K562 (cell line): ENCODE data around the gene KCTD3. TPM values are rescaled to one million over a fixed set of nuclear protein-coding genes. Genes with fewer than 3 reads are reported as not detected.

Source experiments
- ATAC-seq: fragments of 200-7000 bp; cut with Tn5 transposase; 3 replicates; pipeline ENCODE4 v1.9.1; 2020; ENCODE audit warnings: moderate library complexity
- BruUV-seq: library from RNA; stranded (reverse); fragments of 400-500 nt; replicated peaks from 2 replicates; lab custom pipeline; 2021; lab: Mats Ljungman, UMichigan
- CTCF ChIA-PET: fragments of 300-600 bp; formaldehyde crosslinking; extraction: SDS; loops from one replicate; lab custom pipeline; 2021; ENCODE audit warnings: low intra/inter-chr PET ratio; lab: Yijun Ruan, JAX
- POLR2A ChIA-PET: fragments of 300-600, 350-650 bp; sonication (Branson Sonifier 250); formaldehyde crosslinking; extraction: SDS; loops from one replicate; lab custom pipeline; 2021; ENCODE audit warnings: antibody characterized with exemption, inconsistent platforms; lab: Yijun Ruan, JAX
- DNase-seq, 4 experiments: peaks; one replicate each; pipeline versions ENCODE4 v3.0.0 to v3.0.0-alpha.2; 2011 to 2018; ENCODE audit warnings: low spot score in 3 of 4, mixed read lengths in 3 of 4; ENCODE audit errors: extremely low read depth in 1 of 4
- FAIRE-seq: peaks from 2 replicates; lab custom pipeline; 2011; peaks lifted over from hg19 to GRCh38; lab: Jason Lieb, UNC
- H2AFZ ChIP-seq: 2 replicates; pipeline ENCODE4 v1.6.0; 2011; ENCODE audit warnings: low read depth, low read length, control low read depth, inconsistent platforms
- H3K27ac ChIP-seq: fragments of 200-600 bp; 3 replicates; pipeline ENCODE4 v1.8.0; 2011; ENCODE audit warnings: low read depth, mild to moderate bottlenecking, control low read depth, inconsistent platforms, low read length, moderate library complexity, mixed read lengths; ENCODE audit errors: extremely low read depth
- H3K27me3 ChIP-seq, 2 experiments: fragments of 300-600 bp in 1 of 2; 2 replicates in 1 of 2; 3 replicates in 1 of 2; pipeline versions ENCODE4 v1.6.0 to v1.8.0; 2011; ENCODE audit warnings: inconsistent platforms in 2 of 2, low read length in 2 of 2, mild to moderate bottlenecking in 1 of 2, mixed read lengths in 1 of 2, moderate library complexity in 1 of 2; ENCODE audit not compliant: control insufficient read depth in 2 of 2, insufficient read depth in 2 of 2
- H3K36me3 ChIP-seq: fragments of 300-600 bp; 3 replicates; pipeline ENCODE4 v1.8.0; 2011; ENCODE audit warnings: mild to moderate bottlenecking, low read length, inconsistent platforms; ENCODE audit not compliant: control insufficient read depth, insufficient read depth
- H3K4me1 ChIP-seq, 2 experiments: fragments of 200-600 bp in 1 of 2; replicated peaks in 1 of 2; 2 replicates in 1 of 2; 3 replicates in 1 of 2; pipeline versions ENCODE4 v1.5.1 to v1.8.0; 2011; ENCODE audit warnings: inconsistent platforms in 2 of 2, low read length in 2 of 2, mild to moderate bottlenecking in 1 of 2, mixed read lengths in 1 of 2, moderate library complexity in 1 of 2; ENCODE audit not compliant: control insufficient read depth in 2 of 2, insufficient read depth in 2 of 2
- H3K4me2 ChIP-seq: 2 replicates; pipeline ENCODE4 v1.6.1; 2011; ENCODE audit warnings: low read length, control low read depth, inconsistent platforms, mixed read lengths; ENCODE audit not compliant: insufficient read depth
- H3K4me3 ChIP-seq: fragments of 200-600 bp; sonication (generic), shearing (Covaris generic); 2 replicates; pipeline ENCODE4 v1.5.1; 2016; ENCODE audit warnings: control low read depth, inconsistent platforms
- H3K79me2 ChIP-seq: fragments of 200-600 bp; 3 replicates; pipeline ENCODE4 v1.8.0; 2011; ENCODE audit warnings: low read length, inconsistent platforms; ENCODE audit not compliant: control insufficient read depth, insufficient read depth
- H3K9ac ChIP-seq, 2 experiments: 2 replicates each; pipeline versions ENCODE4 v1.6.0 to v1.6.1; 2011; ENCODE audit warnings: low read depth in 2 of 2, low read length in 2 of 2, control low read depth in 1 of 2, inconsistent platforms in 1 of 2, mild to moderate bottlenecking in 1 of 2, mixed read lengths in 1 of 2; ENCODE audit not compliant: insufficient read depth in 1 of 2
- H3K9me1 ChIP-seq: one replicate; pipeline ENCODE4 v1.6.0; 2011; ENCODE audit warnings: inconsistent platforms, mild to moderate bottlenecking, low read length, moderate library complexity; ENCODE audit not compliant: control insufficient read depth, insufficient read depth
- H3K9me3 ChIP-seq: replicated peaks from 2 replicates; pipeline ENCODE4 v1.5.1; 2011; ENCODE audit warnings: low read depth, low read length, inconsistent platforms; ENCODE audit not compliant: control insufficient read depth, insufficient read depth
- H4K20me1 ChIP-seq: replicated peaks from 2 replicates; pipeline ENCODE4 v1.6.1; 2011; ENCODE audit warnings: low read length, inconsistent platforms, mixed read lengths; ENCODE audit not compliant: control insufficient read depth, insufficient read depth
- FOXJ3 ChIP-seq: sonication (generic); formaldehyde crosslinking; IDR thresholded peaks from 2 replicates; pipeline ENCODE4 v1.4.0; 2020; ENCODE audit warnings: mild to moderate bottlenecking, missing genetic modification reagents
- NRF1 ChIP-seq, 2 experiments: fragments of 450-650 bp; IDR thresholded peaks in 1 of 2; conservative IDR thresholded peaks in 1 of 2; 2 replicates each; pipeline ENCODE4 v1.6.1; 2014; ENCODE audit warnings: mild to moderate bottlenecking in 2 of 2
- WGBS: fragments of 100-300 bp; shearing (Covaris generic); methylation state at CpG from one replicate; pipeline ENCODE4 v1.1.6; 2016; ENCODE audit warnings: low coverage, mixed read lengths; ENCODE audit not compliant: insufficient coverage; ENCODE audit errors: missing lambda C conversion rate; 5-methylcytosine and 5-hydroxymethylcytosine counted together
- in situ Hi-C: fragments of 300-500 bp; cut with MboI; formaldehyde crosslinking; loops from 4 replicates; pipeline ENCODE4 v1.15.0; 2018; ENCODE audit warnings: inconsistent platforms, mixed read lengths
- intact Hi-C: fragments of 100-400 bp; cut with micrococcal nuclease; formaldehyde crosslinking; loops from 2 replicates; pipeline ENCODE4 v1.14.2; 2022
- polyA plus RNA-seq, 8 experiments: library from polyadenylated mRNA; depleted of rRNA in 4 of 8; stranded (reverse) in 5 of 8; unstranded in 3 of 8; fragments of >200 nt; fragmentation: Nextera tagmentation in 2 of 8; fragmentation: Illumina TruSeq in 1 of 8; extraction: Ambion mirVana in 2 of 8; extraction: Trizol in 1 of 8; gene quantifications; 2 replicates each; pipeline versions ENCODE4 v1.2.1 to v1.2.3, GENCODE V29; 2011 to 2014; ENCODE audit warnings: inconsistent platforms in 1 of 8, missing spikeins in 1 of 8
- total RNA-seq, 7 experiments: library from RNA; depleted of rRNA in 6 of 7; stranded (reverse); fragments of >200 nt in 6 of 7; fragmentation: Illumina TruSeq in 2 of 7; extraction: Trizol in 2 of 7; gene quantifications; 2 replicates each; pipeline versions ENCODE4 v1.2.1 to v1.2.3, GENCODE V29; 2011 to 2021; ENCODE audit warnings: low replicate concordance in 1 of 7

Gene KCTD3
- total and polyA plus RNA-seq, 9 of the 15 experiments (the other 6 are each of a cell fraction or from before 2014, with no cell fraction given) = 12.8 to 77.1 (median 44.3) TPM

- TF ChIP-seq NRF1 (conservative IDR thresholded peaks at IDR 0.05 in 1 of 2, IDR thresholded peaks at IDR 0.05 in 1 of 2) = no peak
- TF ChIP-seq, all 486 proteins: peak for 0
- CTCF ChIA-PET = no interaction called here
- Histone ChIP-seq H2AFZ (no peak overlapping the region), H3K79me2 (peaks cover 5% of the 10 kb centered on the region; the same call in 2 of the 3 replicates), H3K9me1 (no peaks in the 10 kb centered on the region), H3K4me2 (no peak overlapping the region), H3K36me3 (peaks cover 49% of the 10 kb centered on the region), H4K20me1 (no peaks in the 10 kb centered on the region), H3K27me3 (no peaks in the 10 kb centered on the region), H3K9ac (no peak overlapping the region), H3K4me3 (no peak overlapping the region), H3K4me1 (no peaks in the 10 kb centered on the region), H3K27ac (no peak overlapping the region), H3K9me3 (no peaks in the 10 kb centered on the region)
- POLR2A ChIA-PET = interaction anchor here (1.2 kb wide), 1 partner anchor 18 kb away, joined by 3 read pairs; no protein-coding TSS in a partner anchor
- DNase-seq = no peak
- no TSS peak for BruUV-seq
- ATAC-seq = no peak
- FAIRE-seq = no peak
- intact Hi-C loops (no loop called here), in situ Hi-C loops (no loop called here)
- 100% methylated on average over 1 of the region's 1 CpG for WGBS
Measured at GRCh38 chr1:215617979-215618378, 50.9 kb downstream of the KCTD3 start.

- no peak overlapping the region for H3K4me2 ChIP-seq
- H3K9ac ChIP-seq = no peak overlapping the region
- in situ Hi-C loops (no loop called here), intact Hi-C loops (no loop called here)
- H3K36me3 ChIP-seq = peaks cover 24% of the 10 kb centered on the region
- WGBS = 88% methylated on average over 4 of the region's 4 CpGs
- H3K27me3 ChIP-seq = no peaks in the 10 kb centered on the region
- no peak overlapping the region for H3K4me3 ChIP-seq
- H3K4me1 ChIP-seq = no peaks in the 10 kb centered on the region
- no peaks in the 10 kb centered on the region for H3K79me2 ChIP-seq
- ChIA-PET POLR2A (no interaction called here), CTCF (no interaction called here)
- no peak for FAIRE-seq
- H2AFZ ChIP-seq = no peak overlapping the region
- TF ChIP-seq FOXJ3 (CRISPR knock-in tag) = no peak
- no peak overlapping the region for H3K27ac ChIP-seq
- no peaks in the 10 kb centered on the region for H4K20me1 ChIP-seq
- H3K9me3 ChIP-seq = no peaks in the 10 kb centered on the region
- H3K9me1 ChIP-seq = no peaks in the 10 kb centered on the region
- no TSS peak for BruUV-seq
- ATAC-seq = no peak
- DNase-seq = no peak
Measured at GRCh38 chr1:215623162-215623561, 56.1 kb downstream of the KCTD3 start.
